Brain microvascular endothelial cell (primary cell): ENCODE results near the gene APPBP2.
"Not testable (repeated sequence)": the region's sequence is repeated elsewhere in the genome, so short reads cannot be mapped to it uniquely, and the experiment has no call there.

Experiments
- DNase-seq: peaks from one replicate; pipeline ENCODE4 v3.0.0-alpha.2; 2020
- H3K27ac ChIP-seq: fragments of 250-450 bp; sonication (Bioruptor Pico); 2 replicates; pipeline ENCODE4 v1.5.1; 2020; ENCODE audit warnings: mild to moderate bottlenecking, moderate library complexity
- H3K27me3 ChIP-seq: fragments of 250-450 bp; sonication (Bioruptor Pico); replicated peaks from 2 replicates; pipeline ENCODE4 v1.5.1; 2020; ENCODE audit warnings: mild to moderate bottlenecking
- H3K36me3 ChIP-seq: fragments of 250-450 bp; sonication (Bioruptor Pico); replicated peaks from 2 replicates; pipeline ENCODE4 v1.5.1; 2020; ENCODE audit warnings: mild to moderate bottlenecking
- H3K4me3 ChIP-seq: 2 replicates; pipeline ENCODE4 v1.5.1; 2011; ENCODE audit warnings: low read depth, mild to moderate bottlenecking, control low read depth, low read length, moderate library complexity
- in situ Hi-C: cut with HindIII; loops from 2 replicates; pipeline ENCODE4 v1.10.0; 2017; ENCODE audit warnings: low sequenced_read_pairs, low pct_ligation_motif_present
- TF ChIP-seq, protein P1 (sequence below): IDR thresholded peaks from 2 replicates; pipeline ENCODE4 v1.5.1; 2011; ENCODE audit warnings: low read depth, mild to moderate bottlenecking, moderate library complexity, low read length, control low read depth, inconsistent platforms; ENCODE audit errors: missing control alignments

The APPBP2 gene

DNA sequence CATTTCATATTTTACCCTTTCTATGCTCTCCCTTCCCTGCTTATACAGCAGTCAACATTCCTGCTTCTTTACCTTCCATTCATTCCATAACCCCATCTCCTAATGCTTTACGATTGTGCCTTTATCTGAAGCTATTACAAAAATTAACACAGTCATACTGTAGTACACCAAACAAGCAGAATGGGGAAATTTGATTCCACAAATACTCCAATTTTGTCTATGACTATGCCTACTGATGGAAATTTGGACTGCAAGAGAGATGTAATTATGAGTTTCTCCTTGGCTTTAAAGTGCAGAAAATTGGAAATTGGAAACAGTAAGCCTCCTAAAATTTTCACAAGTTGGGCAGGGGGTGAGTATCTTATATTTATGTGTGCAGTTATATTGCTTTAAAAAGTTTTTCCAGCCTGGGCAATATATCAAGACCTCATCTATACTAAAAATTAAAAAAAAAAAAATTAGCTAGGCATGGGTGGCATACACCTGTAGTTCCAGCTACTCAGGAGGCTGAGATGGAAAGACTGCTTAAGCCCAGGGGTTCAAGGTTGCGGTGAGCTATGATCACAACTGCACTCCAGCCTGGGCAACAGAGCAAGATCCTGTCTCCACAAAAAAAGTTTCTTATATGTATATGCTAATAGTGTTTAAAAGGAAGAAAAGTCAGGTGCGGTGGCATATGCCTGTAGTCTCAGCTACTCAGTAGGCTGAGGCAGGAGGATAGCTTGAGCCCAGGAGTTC lies 3.0 kb downstream of the APPBP2 start:
- H3K27ac ChIP-seq: no peak overlapping the region
- no peaks in the 10 kb centered on the region for H3K27me3 ChIP-seq
- in situ Hi-C loops: no loop called here
- TF ChIP-seq, protein P1, sequence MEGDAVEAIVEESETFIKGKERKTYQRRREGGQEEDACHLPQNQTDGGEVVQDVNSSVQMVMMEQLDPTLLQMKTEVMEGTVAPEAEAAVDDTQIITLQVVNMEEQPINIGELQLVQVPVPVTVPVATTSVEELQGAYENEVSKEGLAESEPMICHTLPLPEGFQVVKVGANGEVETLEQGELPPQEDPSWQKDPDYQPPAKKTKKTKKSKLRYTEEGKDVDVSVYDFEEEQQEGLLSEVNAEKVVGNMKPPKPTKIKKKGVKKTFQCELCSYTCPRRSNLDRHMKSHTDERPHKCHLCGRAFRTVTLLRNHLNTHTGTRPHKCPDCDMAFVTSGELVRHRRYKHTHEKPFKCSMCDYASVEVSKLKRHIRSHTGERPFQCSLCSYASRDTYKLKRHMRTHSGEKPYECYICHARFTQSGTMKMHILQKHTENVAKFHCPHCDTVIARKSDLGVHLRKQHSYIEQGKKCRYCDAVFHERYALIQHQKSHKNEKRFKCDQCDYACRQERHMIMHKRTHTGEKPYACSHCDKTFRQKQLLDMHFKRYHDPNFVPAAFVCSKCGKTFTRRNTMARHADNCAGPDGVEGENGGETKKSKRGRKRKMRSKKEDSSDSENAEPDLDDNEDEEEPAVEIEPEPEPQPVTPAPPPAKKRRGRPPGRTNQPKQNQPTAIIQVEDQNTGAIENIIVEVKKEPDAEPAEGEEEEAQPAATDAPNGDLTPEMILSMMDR: no peak
- peaks cover 10% of the 10 kb centered on the region for H3K36me3 ChIP-seq
- no peak for DNase-seq
- no peak overlapping the region for H3K4me3 ChIP-seq

DNA sequence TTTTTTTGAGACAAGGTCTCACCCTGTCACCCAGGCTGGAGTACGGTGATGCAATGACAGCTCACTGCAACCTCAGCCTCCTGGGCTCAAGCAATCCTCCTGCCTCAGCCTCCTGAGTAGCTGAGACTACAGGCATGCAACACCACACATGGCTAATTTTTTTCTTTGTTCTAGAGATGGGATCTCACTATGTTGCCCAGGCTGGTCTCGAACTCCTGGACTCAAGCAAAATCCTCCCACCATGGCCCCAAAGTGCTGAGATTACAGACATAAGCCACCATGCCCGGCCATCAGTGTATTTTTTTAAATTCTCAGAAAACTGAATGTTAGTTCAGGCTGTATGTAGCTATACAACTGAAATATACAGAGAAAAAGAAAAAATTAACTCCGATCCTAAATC lies 6.2 kb downstream of the APPBP2 start:
- H3K4me3 ChIP-seq: no peak overlapping the region
- TF ChIP-seq, protein P1: no peak
- DNase-seq: no peak
- no peak overlapping the region for H3K27ac ChIP-seq
- H3K36me3 ChIP-seq: peaks cover 6% of the 10 kb centered on the region
- in situ Hi-C loops: no loop called here
- H3K27me3 ChIP-seq: no peaks in the 10 kb centered on the region

DNA sequence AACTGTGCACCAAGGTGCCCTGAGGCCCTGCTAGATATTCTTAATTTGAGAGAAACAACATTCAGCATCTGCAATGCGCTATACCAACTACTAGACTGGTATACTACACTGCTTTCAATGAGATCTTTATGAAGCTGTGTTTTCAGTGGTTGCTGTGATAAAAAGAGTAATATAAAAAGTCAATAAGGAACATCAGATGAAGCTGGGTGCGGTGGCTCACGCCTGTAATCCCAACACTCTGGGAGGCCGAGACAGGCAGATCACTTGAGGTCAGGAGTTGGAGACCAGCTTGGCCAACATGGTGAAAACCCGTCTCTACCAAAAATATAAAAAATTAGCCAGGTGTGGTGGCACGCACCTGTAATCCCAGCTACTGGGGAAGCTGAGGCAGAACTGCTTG lies 10.4 kb downstream of the APPBP2 start:
- H3K4me3 ChIP-seq, H3K27ac ChIP-seq, in situ Hi-C loops, H3K36me3 ChIP-seq, H3K27me3 ChIP-seq, DNase-seq: not testable (repeated sequence)

DNA sequence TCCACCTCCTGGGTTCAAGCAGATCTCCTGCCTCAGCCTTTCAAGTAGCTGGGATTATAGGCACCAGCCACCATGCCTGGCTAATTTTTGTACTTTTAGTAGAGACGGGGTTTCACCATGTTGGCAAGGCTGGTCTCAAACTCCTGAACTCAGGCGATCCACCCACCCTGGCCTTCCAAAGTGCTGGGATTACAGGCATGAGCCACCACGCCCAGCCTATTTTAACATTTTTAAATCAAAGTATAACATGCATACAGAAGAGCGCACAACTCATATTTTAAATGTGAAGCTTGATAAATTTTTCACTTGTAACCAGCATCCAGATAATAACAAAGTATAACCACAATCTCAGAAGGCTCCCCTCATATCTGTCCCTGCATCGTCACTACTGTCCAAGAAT lies 10.8 kb downstream of the APPBP2 start:
- H3K27ac ChIP-seq, H3K4me3 ChIP-seq, H3K27me3 ChIP-seq, in situ Hi-C loops, DNase-seq, H3K36me3 ChIP-seq: not testable (repeated sequence)

DNA sequence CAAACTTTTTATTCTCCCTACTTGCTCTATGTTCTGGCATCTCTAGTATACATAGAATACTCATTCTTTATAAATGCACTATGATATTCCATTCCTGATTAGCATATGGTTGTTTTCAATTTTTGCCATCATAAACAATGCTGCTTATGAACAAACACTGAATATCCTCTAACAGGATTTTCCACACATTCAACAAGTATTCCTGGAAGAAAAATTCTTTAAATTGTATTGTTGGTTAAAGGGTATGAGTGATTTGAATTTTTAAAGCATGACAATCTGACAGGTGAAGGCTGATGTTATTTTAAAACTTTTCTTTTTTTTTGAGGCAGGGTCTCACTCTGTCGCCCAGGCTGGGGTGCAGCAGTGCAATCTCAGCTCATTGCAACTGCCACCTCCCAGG lies 11.5 kb downstream of the APPBP2 start:
- H3K27ac ChIP-seq: no peak overlapping the region
- no peak for DNase-seq
- H3K27me3 ChIP-seq: no peaks in the 10 kb centered on the region
- peaks cover 4% of the 10 kb centered on the region for H3K36me3 ChIP-seq
- TF ChIP-seq, protein P1: no peak
- in situ Hi-C loops: no loop called here
- H3K4me3 ChIP-seq: no peak overlapping the region

DNA sequence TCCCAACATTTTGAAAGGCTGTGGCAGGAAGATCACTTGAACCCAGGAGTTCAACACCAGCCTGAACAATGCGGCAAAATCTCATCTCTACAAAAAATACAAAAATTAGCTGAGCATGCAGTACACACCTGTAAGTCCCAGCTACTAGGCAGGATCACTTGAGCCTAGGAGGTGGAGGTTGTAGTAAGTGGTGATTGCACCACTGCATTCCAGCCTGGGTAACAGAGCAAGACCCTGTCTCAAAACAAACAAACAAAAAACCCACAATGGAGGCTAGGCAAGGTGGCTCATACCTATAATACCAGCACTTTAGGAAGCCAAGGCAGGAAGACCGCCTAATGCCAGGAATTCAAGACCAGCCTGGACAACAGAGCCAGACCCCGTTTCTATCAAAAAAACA lies 12.0 kb downstream of the APPBP2 start:
- H3K4me3 ChIP-seq: no peak overlapping the region
- H3K27me3 ChIP-seq: no peaks in the 10 kb centered on the region
- H3K36me3 ChIP-seq: peaks cover 4% of the 10 kb centered on the region
- no peak overlapping the region for H3K27ac ChIP-seq
- no peak for DNase-seq
- TF ChIP-seq, protein P1: no peak
- in situ Hi-C loops: no loop called here

DNA sequence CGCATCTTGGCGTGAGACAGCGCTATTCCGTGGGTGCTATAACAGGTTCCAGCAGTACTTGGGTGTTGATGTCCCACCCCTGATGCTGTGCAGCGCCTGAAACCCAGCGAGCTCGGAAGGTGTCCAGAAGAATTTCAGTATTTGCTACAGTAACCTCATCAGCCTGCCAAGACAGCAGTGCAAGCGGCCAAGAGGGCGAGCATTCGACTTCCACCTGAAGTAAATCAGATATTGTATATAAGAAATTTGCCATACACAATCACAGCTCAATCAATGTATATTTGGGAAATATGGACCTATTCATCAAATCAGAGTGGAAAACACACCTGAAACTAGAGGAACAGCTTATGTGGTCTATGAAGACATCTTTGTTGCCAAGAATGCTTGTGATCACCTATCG lies 13.0 kb downstream of the APPBP2 start:
- TF ChIP-seq, protein P1: no peak
- H3K36me3 ChIP-seq: no peaks in the 10 kb centered on the region
- no peak for DNase-seq
- no peaks in the 10 kb centered on the region for H3K27me3 ChIP-seq
- H3K4me3 ChIP-seq: no peak overlapping the region
- in situ Hi-C loops: no loop called here
- H3K27ac ChIP-seq: no peak overlapping the region
